NCI-H2196 (cell line): Measurements from ENCODE around the gene SLC30A9.

Source experiments
- DNase-seq: peaks from one replicate; lab custom pipeline; 2025; ENCODE audit not compliant: unreplicated experiment; lab: John Stamatoyannopoulos, UW

Gene SLC30A9

DNA sequence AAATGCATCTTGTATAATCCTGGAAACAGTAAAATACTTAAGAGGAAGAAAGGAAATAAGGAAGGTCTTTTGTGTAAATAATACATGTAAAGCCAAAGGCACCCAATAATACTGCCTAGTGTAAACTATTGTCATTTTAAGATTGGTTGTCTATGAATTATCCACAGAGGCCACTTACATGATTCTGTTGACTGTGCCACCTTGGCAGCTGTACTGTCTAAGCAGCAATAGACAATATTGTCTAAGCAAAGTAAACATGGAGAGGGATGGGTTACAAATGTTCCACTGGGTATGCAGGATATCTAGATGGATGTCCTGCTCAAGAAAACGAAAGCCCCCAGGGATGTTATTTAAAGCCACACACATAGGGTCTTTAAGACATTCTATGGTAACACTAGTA, 142.7 kb downstream of the SLC30A9 start:
- no peak for DNase-seq

DNA sequence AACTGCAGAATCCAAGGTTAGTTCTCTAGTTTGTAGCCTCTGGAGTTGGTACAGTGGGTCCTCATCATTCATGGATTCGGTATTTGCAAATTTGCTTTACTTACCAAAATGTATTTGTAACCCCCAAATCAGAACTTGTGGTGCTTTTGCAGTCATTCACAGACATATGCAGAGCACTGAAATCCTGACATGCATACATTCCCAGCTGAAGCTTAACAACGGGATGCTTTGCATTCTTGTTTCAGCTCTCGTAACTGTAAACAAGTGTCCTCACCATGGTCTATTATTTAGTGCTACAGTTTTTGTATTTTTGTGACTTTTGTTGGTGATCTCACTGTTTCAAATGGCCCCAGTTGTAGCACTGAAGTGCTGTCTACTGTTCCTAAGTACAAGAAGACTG, 146.0 kb downstream of the SLC30A9 start:
- no peak for DNase-seq
